K562 (cell line): ENCODE results near the gene RALY. TPM values are rescaled to one million over a fixed set of nuclear protein-coding genes. Genes with fewer than 3 reads are reported as not detected.

Experiments used
- BMI1 ChIP-seq: fragments of 150-350 bp; IDR thresholded peaks from 2 replicates; pipeline ENCODE4 v1.6.1; 2014; ENCODE audit warnings: low read length
- BRD4 ChIP-seq: fragments of 200-600 bp; sonication (generic); IDR thresholded peaks from 2 replicates; pipeline ENCODE4 v1.6.1; 2017; ENCODE audit warnings: inconsistent platforms
- CHCHD3 ChIP-seq: fragments of 250-450 bp; sonication (Bioruptor Pico); IDR thresholded peaks from 2 replicates; pipeline ENCODE4 v2.1.2; 2022; ENCODE audit warnings: mild to moderate bottlenecking
- CHD4 ChIP-seq: fragments of 200-600 bp; sonication (generic); IDR thresholded peaks from 3 replicates; pipeline ENCODE4 v1.6.1; 2012; ENCODE audit warnings: low read depth, mild to moderate bottlenecking, mixed read lengths, low read length, inconsistent platforms; ENCODE audit not compliant: insufficient read depth, insufficient replicate concordance, poor library complexity, severe bottlenecking
- CXXC5 ChIP-seq: fragments of 250-450 bp; sonication (Bioruptor Pico); IDR thresholded peaks from 2 replicates; pipeline ENCODE4 v1.8.0; 2022; ENCODE audit warnings: inconsistent platforms, mild to moderate bottlenecking, moderate library complexity
- FOXM1 ChIP-seq, 2 experiments: fragments of 450-650 bp in 1 of 2; sonication (generic) in 1 of 2; formaldehyde crosslinking in 1 of 2; IDR thresholded peaks; 2 replicates each; pipeline versions ENCODE4 v1.6.1 to v1.9.0; 2017 to 2022; ENCODE audit warnings: low read depth in 2 of 2, mild to moderate bottlenecking in 2 of 2, missing genetic modification reagents in 1 of 2, moderate library complexity in 1 of 2
- HNRNPLL ChIP-seq: fragments of 200-400 bp; formaldehyde crosslinking; IDR thresholded peaks from 2 replicates; pipeline ENCODE4 v1.6.1; 2017; ENCODE audit warnings: low read length, low read depth, mild to moderate bottlenecking; ENCODE audit not compliant: poor library complexity, severe bottlenecking
- IFI16 ChIP-seq: fragments of 250-450 bp; sonication (Bioruptor Pico); IDR thresholded peaks from 2 replicates; pipeline ENCODE4 v2.1.2; 2022; ENCODE audit warnings: mild to moderate bottlenecking, inconsistent platforms
- RBFOX2 ChIP-seq: fragments of 200-400 bp; formaldehyde crosslinking; IDR thresholded peaks from 2 replicates; pipeline ENCODE4 v1.6.1; 2017; ENCODE audit warnings: low read depth, mild to moderate bottlenecking, low read length, moderate library complexity
- RHOXF2B ChIP-seq: fragments of 250-450 bp; sonication (Bioruptor Pico); conservative IDR thresholded peaks from 2 replicates; pipeline ENCODE4 v1.5.1; 2021
- SRSF3 ChIP-seq: fragments of 200-400 bp; formaldehyde crosslinking; IDR thresholded peaks from 2 replicates; pipeline ENCODE4 v1.6.1; 2016; ENCODE audit warnings: mild to moderate bottlenecking, low read length, moderate library complexity; ENCODE audit not compliant: insufficient read depth
- ZNF121 ChIP-seq: sonication (generic); formaldehyde crosslinking; conservative IDR thresholded peaks from 2 replicates; pipeline ENCODE4 v1.8.0; 2022; ENCODE audit warnings: missing genetic modification reagents
- ZNF282 ChIP-seq: sonication (generic); formaldehyde crosslinking; IDR thresholded peaks from 2 replicates; pipeline ENCODE4 v1.8.1; 2023; ENCODE audit warnings: missing genetic modification reagents
- ZNF780A ChIP-seq: fragments of 250-450 bp; sonication (Bioruptor Pico); IDR thresholded peaks from 2 replicates; pipeline ENCODE4 v1.5.0; 2021; ENCODE audit warnings: mild to moderate bottlenecking
- polyA plus RNA-seq, 8 experiments: library from polyadenylated mRNA; depleted of rRNA in 4 of 8; stranded (reverse) in 5 of 8; unstranded in 3 of 8; fragments of >200 nt; fragmentation: Nextera tagmentation in 2 of 8; fragmentation: Illumina TruSeq in 1 of 8; extraction: Ambion mirVana in 2 of 8; extraction: Trizol in 1 of 8; gene quantifications; 2 replicates each; pipeline versions ENCODE4 v1.2.1 to v1.2.3, GENCODE V29; 2011 to 2014; ENCODE audit warnings: inconsistent platforms in 1 of 8, missing spikeins in 1 of 8
- total RNA-seq, 7 experiments: library from RNA; depleted of rRNA in 6 of 7; stranded (reverse); fragments of >200 nt in 6 of 7; fragmentation: Illumina TruSeq in 2 of 7; extraction: Trizol in 2 of 7; gene quantifications; 2 replicates each; pipeline versions ENCODE4 v1.2.1 to v1.2.3, GENCODE V29; 2011 to 2021; ENCODE audit warnings: low replicate concordance in 1 of 7
- TF ChIP-seq, protein P1 (sequence below), 2 experiments: fragments of 450-650 bp; formaldehyde crosslinking in 1 of 2; IDR thresholded peaks; 2 replicates each; pipeline versions ENCODE4 v1.4.0 to v1.6.1; 2014 to 2020; ENCODE audit warnings: mild to moderate bottlenecking in 2 of 2, borderline replicate concordance in 1 of 2, low read depth in 1 of 2
- TF ChIP-seq, protein P2 (sequence below), 2 experiments: IDR thresholded peaks; 2 replicates each; pipeline ENCODE4 v1.6.1; 2012; ENCODE audit warnings: improper control_type of control experiment in 2 of 2, low read depth in 2 of 2, low read length in 2 of 2, borderline replicate concordance in 1 of 2

Gene RALY
- total and polyA plus RNA-seq, 9 of the 15 experiments (the other 6 are each of a cell fraction or from before 2014, with no cell fraction given) = 0.80 to 207 (median 128) TPM

- TF ChIP-seq, protein P1, sequence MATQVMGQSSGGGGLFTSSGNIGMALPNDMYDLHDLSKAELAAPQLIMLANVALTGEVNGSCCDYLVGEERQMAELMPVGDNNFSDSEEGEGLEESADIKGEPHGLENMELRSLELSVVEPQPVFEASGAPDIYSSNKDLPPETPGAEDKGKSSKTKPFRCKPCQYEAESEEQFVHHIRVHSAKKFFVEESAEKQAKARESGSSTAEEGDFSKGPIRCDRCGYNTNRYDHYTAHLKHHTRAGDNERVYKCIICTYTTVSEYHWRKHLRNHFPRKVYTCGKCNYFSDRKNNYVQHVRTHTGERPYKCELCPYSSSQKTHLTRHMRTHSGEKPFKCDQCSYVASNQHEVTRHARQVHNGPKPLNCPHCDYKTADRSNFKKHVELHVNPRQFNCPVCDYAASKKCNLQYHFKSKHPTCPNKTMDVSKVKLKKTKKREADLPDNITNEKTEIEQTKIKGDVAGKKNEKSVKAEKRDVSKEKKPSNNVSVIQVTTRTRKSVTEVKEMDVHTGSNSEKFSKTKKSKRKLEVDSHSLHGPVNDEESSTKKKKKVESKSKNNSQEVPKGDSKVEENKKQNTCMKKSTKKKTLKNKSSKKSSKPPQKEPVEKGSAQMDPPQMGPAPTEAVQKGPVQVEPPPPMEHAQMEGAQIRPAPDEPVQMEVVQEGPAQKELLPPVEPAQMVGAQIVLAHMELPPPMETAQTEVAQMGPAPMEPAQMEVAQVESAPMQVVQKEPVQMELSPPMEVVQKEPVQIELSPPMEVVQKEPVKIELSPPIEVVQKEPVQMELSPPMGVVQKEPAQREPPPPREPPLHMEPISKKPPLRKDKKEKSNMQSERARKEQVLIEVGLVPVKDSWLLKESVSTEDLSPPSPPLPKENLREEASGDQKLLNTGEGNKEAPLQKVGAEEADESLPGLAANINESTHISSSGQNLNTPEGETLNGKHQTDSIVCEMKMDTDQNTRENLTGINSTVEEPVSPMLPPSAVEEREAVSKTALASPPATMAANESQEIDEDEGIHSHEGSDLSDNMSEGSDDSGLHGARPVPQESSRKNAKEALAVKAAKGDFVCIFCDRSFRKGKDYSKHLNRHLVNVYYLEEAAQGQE (IDR thresholded peaks at IDR 0.05; ENCODE audit: borderline replicate concordance) = no peak
- TF ChIP-seq, protein P1 (CRISPR knock-in tag; IDR thresholded peaks at IDR 0.05; ENCODE audit: low read depth) = peak; percentile 77
- peak; percentile 86 for TF ChIP-seq CXXC5
- TF ChIP-seq, protein P2, sequence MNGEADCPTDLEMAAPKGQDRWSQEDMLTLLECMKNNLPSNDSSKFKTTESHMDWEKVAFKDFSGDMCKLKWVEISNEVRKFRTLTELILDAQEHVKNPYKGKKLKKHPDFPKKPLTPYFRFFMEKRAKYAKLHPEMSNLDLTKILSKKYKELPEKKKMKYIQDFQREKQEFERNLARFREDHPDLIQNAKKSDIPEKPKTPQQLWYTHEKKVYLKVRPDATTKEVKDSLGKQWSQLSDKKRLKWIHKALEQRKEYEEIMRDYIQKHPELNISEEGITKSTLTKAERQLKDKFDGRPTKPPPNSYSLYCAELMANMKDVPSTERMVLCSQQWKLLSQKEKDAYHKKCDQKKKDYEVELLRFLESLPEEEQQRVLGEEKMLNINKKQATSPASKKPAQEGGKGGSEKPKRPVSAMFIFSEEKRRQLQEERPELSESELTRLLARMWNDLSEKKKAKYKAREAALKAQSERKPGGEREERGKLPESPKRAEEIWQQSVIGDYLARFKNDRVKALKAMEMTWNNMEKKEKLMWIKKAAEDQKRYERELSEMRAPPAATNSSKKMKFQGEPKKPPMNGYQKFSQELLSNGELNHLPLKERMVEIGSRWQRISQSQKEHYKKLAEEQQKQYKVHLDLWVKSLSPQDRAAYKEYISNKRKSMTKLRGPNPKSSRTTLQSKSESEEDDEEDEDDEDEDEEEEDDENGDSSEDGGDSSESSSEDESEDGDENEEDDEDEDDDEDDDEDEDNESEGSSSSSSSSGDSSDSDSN (IDR thresholded peaks at IDR 0.05; ENCODE audit: borderline replicate concordance in 1 of 2, low read depth in 2 of 2, low read length in 2 of 2) = peak; percentile 50 to 72; a peak in 2 of 4 replicates
- TF ChIP-seq BMI1 = no peak
- TF ChIP-seq BRD4 = peak; percentile 69; the same call in 1 of the 2 replicates
- TF ChIP-seq ZNF780A (CRISPR knock-in tag) = no peak
- no peak for TF ChIP-seq IFI16 (CRISPR knock-in tag)
- no peak for TF ChIP-seq RHOXF2B
- peak; percentile 91; the same call in 1 of the 2 replicates for TF ChIP-seq CHCHD3
- no peak for TF ChIP-seq ZNF121 (CRISPR knock-in tag)
- TF ChIP-seq ZNF282 (CRISPR knock-in tag) = no peak
- TF ChIP-seq CHD4 = no peak
- TF ChIP-seq RBFOX2 = peak; percentile 99
- peak; percentile 85 for TF ChIP-seq SRSF3
- no peak for TF ChIP-seq FOXM1 (IDR thresholded peaks at IDR 0.05; ENCODE audit: low read depth)
- peak; percentile 84 for TF ChIP-seq FOXM1 (CRISPR knock-in tag; IDR thresholded peaks at IDR 0.05; ENCODE audit: low read depth)
- TF ChIP-seq HNRNPLL = peak; percentile 74
Observed at GRCh38 chr20:34111702-34112599, 118.2 kb downstream of the RALY start, which contains the start of gene EIF2S2 (continued).
